ENCODE results near the gene VPS37C.

DNA sequence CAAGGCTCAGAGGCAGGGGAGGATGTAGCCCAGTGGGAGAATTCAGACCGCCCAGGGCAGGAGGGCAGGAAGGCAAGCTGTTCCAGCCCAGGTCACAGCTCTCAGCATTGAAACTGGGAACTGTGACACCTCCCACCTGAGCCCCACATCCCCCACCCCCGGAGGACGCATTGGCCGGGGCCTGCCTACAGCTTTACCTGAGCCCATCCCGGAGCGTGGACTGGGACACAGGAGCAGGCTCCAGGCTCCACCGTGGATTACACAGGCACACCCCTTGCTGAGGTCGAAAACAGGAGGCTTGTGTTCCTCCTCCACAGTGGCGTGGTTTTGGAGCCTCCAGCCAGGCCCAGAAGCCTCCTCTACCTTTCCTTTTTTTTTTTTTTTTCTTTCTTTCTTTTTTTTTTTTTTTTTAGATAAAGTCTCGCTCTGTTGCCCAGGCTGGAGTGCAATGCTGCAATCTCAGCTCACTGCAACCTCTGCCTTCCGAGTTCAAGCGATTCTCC, 33.0 kb upstream of the VPS37C start:
- TF ChIP-seq, protein P1, sequence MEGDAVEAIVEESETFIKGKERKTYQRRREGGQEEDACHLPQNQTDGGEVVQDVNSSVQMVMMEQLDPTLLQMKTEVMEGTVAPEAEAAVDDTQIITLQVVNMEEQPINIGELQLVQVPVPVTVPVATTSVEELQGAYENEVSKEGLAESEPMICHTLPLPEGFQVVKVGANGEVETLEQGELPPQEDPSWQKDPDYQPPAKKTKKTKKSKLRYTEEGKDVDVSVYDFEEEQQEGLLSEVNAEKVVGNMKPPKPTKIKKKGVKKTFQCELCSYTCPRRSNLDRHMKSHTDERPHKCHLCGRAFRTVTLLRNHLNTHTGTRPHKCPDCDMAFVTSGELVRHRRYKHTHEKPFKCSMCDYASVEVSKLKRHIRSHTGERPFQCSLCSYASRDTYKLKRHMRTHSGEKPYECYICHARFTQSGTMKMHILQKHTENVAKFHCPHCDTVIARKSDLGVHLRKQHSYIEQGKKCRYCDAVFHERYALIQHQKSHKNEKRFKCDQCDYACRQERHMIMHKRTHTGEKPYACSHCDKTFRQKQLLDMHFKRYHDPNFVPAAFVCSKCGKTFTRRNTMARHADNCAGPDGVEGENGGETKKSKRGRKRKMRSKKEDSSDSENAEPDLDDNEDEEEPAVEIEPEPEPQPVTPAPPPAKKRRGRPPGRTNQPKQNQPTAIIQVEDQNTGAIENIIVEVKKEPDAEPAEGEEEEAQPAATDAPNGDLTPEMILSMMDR (IDR thresholded peaks at IDR 0.05) = no peak
- TF ChIP-seq POLR2A (IDR thresholded peaks at IDR 0.05) (no peak), EP300 (IDR thresholded peaks at IDR 0.05) (no peak)

Measured in tibial nerve (tissue), 4 donors.